ENCODE measurements around the gene INPP4A. TPM values are rescaled to one million over a fixed set of nuclear protein-coding genes. Genes with fewer than 3 reads are reported as not detected.

Gene INPP4A
- total and polyA plus RNA-seq, 2 of the 13 experiments (the other 11 are each of a cell fraction or from before 2014, with no cell fraction given): 10.1 to 10.9 TPM

DNA sequence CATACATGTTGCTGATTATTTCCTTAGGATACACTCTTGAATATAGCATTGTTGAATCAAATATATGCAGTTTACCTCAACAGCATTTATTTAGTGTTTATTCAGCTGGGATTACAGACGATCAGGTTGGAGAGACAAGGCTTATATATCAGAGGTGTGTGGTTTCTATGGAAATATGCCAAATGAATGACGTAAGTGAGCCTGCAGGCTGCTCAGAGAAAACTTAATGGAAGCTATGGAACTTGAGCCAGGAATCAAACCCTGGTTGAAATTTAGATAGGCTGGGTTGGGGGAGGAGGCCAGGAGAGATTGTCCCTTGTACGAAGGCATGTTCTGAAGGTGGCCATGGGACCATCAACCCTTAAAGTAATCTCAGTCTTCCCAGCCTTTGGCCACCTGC is 79.5 kb downstream of the INPP4A start:
- no peaks in the 10 kb centered on the region for H3K79me2 ChIP-seq (ENCODE audit: insufficient read depth, low read length)
- BruUV-seq (replicated peaks): no TSS peak
- intact Hi-C loops (cut with micrococcal nuclease; ENCODE audit: unreplicated experiment) (no loop called here), in situ Hi-C loops (cut with HindIII; ENCODE audit: extremely low pct_ligation_motif_present, low pct_unique_long_range_greater_than_20kb) (no loop called here)
- ATAC-seq: no peak
- TF ChIP-seq TCF7 (IDR thresholded peaks at IDR 0.05; ENCODE audit: low read depth) (no peak), BCL6 (CRISPR knock-in tag; IDR thresholded peaks at IDR 0.05) (no peak), SETDB1 (CRISPR knock-in tag; IDR thresholded peaks at IDR 0.05; ENCODE audit: borderline replicate concordance) (no peak), SIX4 (CRISPR knock-in tag; IDR thresholded peaks at IDR 0.05) (no peak), RELA (CRISPR knock-in tag; IDR thresholded peaks at IDR 0.05) (no peak), ZFP1 (CRISPR knock-in tag; IDR thresholded peaks at IDR 0.05) (no peak), MYPOP (CRISPR knock-in tag; IDR thresholded peaks at IDR 0.05) (no peak), ZNF563 (CRISPR knock-in tag; IDR thresholded peaks at IDR 0.05) (no peak), PTBP1 (IDR thresholded peaks at IDR 0.05; ENCODE audit: low read depth, low read length, poor library complexity, severe bottlenecking) (no peak), ZNF720 (CRISPR knock-in tag; IDR thresholded peaks at IDR 0.05) (no peak), RBAK (CRISPR knock-in tag; IDR thresholded peaks at IDR 0.05) (no peak), TERF1 (CRISPR knock-in tag; IDR thresholded peaks at IDR 0.05) (no peak)
- TF ChIP-seq, protein P1, sequence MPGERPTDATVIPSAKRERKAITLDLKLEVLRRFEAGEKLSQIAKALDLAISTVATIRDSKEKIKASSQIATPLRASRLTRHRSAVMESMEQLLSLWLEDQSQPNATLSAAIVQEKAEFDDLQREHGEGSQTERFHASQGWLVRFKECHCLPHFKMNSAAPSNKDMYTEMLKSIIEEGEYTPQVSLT (CRISPR knock-in tag; IDR thresholded peaks at IDR 0.05; ENCODE audit: borderline replicate concordance, low read depth): no peak
- TF ChIP-seq, protein P2, sequence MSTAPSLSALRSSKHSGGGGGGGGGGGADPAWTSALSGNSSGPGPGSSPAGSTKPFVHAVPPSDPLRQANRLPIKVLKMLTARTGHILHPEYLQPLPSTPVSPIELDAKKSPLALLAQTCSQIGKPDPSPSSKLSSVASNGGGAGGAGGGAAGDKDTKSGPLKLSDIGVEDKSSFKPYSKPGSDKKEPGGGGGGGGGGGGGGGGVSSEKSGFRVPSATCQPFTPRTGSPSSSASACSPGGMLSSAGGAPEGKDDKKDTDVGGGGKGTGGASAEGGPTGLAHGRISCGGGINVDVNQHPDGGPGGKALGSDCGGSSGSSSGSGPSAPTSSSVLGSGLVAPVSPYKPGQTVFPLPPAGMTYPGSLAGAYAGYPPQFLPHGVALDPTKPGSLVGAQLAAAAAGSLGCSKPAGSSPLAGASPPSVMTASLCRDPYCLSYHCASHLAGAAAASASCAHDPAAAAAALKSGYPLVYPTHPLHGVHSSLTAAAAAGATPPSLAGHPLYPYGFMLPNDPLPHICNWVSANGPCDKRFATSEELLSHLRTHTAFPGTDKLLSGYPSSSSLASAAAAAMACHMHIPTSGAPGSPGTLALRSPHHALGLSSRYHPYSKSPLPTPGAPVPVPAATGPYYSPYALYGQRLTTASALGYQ (CRISPR knock-in tag; IDR thresholded peaks at IDR 0.05): no peak
- no peak for DNase-seq (ENCODE audit: low spot score)
- no peaks in the 10 kb centered on the region for H3K4me1 ChIP-seq (ENCODE audit: insufficient read depth, low read length)
- no peak overlapping the region for H3K4me3 ChIP-seq (replicated peaks in 1 of 3; ENCODE audit: insufficient read depth in 1 of 3, low read depth in 2 of 3, low read length in 3 of 3)
- 87% methylated on average over 3 of the region's 3 CpGs for WGBS (ENCODE audit: low lambda C conversion rate)
- ChIA-PET POLR2A (no interaction called here), CTCF (ENCODE audit: low intra/inter-chr PET ratio, low total read pairs) (no interaction called here)
- no peak overlapping the region for H3K9ac ChIP-seq (ENCODE audit: insufficient read depth, low read depth, low read length)
- no peaks in the 10 kb centered on the region for H4K20me1 ChIP-seq (ENCODE audit: insufficient read depth, low read length)
- no peak overlapping the region for H3K27ac ChIP-seq (ENCODE audit: extremely low read length, insufficient read depth, low read length)
- no peak overlapping the region for H3K4me2 ChIP-seq (ENCODE audit: low read depth, low read length)
- H3K36me3 ChIP-seq (replicated peaks in 1 of 2; ENCODE audit: control insufficient read depth in 1 of 2, insufficient read depth in 2 of 2, low read length in 2 of 2): peaks cover 0 to 2% of the 10 kb centered on the region in 2 experiments; a peak in 2 of 5 replicates
- no peaks in the 10 kb centered on the region for H3K9me3 ChIP-seq (ENCODE audit: low read length)
- H2AFZ ChIP-seq (ENCODE audit: low read length): no peak overlapping the region
- no peak for FAIRE-seq
- H3K27me3 ChIP-seq (ENCODE audit: control insufficient read depth in 1 of 2, insufficient read depth in 2 of 2, low read length in 2 of 2): no peaks in the 10 kb centered on the region
